PC-3 (cell line): Measurements from ENCODE around the gene EGFL7.

ENCODE experiments used
- CTCF ChIP-seq: fragments of 300-600 bp; sonication (generic); conservative IDR thresholded peaks from 2 replicates; pipeline ENCODE4 v1.5.1; 2017; ENCODE audit warnings: antibody characterized with exemption, low read depth, mild to moderate bottlenecking, low read length
- EZH2phosphoT487 ChIP-seq: fragments of 300-600 bp; sonication (generic); IDR thresholded peaks from 2 replicates; pipeline ENCODE4 v1.6.1; 2018; ENCODE audit warnings: mild to moderate bottlenecking, antibody characterized with exemption, low read length, borderline replicate concordance

- TF ChIP-seq CTCF (no peak), EZH2phosphoT487 (no peak)
Measured at GRCh38 chr9:136664000-136664915, 1.5 kb downstream of the EGFL7 start.
